8988T (cell line): ENCODE data around the gene ATP12A.
A peak's percentile ranks its signal among the peaks of the same experiment; 100 is the strongest.

ENCODE experiments used
- DNase-seq: peaks from one replicate; pipeline ENCODE4 v3.0.0; 2011

The ATP12A gene

DNA sequence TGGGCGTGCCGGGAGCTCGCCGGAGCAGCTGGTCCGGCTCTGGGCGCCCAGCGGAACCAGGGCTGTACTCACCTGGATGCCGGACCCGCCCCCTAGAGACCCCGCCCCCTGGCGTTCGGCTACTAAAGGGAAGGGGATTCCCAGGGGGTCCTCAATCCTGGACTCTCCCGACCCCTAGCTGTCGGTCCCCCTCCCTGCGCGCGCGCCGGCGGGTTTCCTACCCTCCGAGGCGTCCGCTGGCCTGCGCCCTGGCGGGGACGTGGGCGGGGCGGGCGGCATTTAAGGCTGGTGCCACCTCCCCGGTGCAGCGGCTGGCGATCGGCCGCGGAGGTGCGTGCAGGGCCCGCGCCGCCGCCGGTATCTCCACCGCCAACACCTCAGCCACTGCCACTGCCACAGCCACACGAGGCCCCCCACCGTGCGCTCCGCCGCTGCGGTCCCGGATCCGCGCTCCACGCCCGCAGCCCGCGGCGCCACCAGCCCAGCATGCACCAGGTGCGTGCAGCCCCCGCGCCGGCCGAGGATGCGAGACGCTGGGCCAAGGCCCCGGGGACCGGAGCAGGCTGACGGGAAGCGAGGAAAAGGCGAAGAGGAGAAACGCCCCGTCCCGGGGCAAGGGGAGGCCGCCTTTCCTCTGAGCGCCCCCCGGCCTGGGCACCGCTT, at the start of gene ATP12A:
TSS of gene ATP12A (plus strand) at position 151 of the 663 bp plus-strand sequence. CDS start at position 487, 336 bp downstream.
- peak; percentile 46 for DNase-seq

DNA sequence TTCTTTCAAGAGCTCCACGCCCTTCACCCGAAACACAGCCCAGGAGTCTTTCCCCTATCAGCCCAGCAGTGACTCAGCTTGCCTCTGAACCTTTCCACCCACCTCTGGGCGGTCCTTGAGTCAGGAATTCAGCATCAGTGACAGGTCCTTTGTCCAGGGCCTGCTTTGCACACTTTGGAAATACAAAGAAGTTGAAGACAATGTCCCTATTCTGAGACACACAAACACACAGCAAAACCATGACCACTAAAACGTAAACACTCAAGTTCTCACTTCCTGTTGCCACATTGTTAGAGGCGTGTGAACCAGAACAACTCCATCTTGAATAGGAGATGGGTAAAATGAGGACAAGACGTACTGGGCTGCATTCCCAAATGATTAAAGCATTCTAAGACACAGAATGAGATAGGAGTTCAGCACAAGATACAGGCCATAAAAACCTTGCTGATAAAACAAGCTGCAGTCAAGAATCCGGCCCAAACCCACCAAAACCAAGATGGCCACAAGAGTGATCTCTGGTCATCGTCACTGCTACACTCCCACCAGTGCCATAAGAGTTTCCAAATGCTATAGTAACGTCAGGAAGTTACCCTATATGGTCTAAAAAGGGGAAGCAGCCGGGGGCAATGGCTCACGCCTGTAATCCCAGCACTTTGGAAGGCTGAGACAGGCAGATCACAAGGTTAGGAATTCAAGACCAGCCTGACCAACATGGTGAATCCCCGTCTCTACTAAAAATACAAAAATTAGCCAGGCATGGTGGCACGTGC, 49.2 kb upstream of the ATP12A start:
- no peak for DNase-seq

DNA sequence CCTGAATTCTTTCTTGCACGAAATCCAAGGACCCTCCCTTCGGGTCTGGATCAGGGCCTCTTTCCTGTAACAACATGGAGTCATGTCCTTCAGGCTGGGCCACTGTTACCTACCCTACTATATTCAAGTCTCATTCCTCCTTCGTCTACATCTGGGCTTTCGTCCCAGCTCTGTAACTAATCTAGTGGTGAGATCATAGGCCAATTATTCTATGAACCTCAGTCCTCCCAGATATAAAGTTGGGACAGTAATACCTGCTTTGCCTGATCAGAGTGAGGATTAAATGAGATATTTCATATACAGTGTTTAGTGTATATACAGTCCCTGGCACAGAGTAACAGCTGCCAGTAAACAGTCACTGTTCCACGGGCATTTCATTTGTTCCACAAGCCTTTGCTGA, 48.3 kb upstream of the ATP12A start:
- DNase-seq, result no peak

DNA sequence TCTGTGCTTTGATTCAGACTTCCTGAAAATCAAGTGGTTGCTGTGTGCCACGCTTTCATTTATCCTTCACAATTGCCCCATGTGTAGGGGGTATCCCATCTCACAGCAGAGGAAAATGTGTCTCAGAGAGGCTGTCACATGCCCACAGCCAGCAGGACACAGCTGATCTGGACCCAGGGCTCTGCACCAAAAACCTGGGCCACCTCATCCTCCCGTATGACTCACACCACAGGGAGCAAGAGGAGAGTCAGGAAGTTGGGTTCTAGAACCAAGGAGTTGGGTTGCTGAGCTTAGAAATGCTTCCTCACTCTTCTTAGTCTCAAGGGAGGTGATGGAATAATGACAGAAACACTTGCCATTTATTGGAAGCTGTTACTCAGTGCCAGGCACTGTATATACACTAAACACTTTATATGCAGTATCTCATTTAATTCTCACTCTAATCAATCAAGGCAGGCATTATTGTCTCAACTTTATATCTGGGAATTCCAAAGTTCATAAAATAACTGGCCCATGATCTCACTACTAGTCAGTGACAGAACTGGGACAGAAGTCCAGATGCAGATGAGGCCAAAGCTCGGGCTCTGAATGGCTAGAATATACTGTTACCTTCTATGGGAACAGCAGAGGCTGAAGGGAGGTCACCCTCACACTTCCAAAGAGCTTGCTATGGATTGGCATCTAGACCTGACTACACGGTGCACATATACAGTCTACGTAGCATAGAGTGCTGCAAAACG, 47.7 kb upstream of the ATP12A start:
- DNase-seq, result no peak

DNA sequence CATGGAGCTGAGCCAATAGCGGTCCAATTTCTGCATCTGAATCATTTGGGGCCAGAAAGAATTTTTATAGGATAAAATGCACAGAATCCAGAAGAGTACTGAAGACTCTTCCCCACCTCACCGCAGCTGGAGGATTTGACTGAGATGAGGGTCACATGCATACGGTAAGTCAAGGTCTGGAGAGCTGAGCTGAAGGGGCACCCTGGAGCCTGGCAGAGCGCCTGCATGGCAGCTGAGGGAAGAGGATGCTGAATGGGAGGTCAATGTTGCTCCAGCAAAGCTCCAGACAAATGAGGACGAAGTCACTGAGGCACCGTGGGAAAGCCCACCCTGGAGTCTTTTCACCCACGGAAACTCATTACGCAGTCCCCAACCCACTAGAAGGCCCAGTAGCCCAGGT, 43.4 kb upstream of the ATP12A start:
- DNase-seq, result no peak

DNA sequence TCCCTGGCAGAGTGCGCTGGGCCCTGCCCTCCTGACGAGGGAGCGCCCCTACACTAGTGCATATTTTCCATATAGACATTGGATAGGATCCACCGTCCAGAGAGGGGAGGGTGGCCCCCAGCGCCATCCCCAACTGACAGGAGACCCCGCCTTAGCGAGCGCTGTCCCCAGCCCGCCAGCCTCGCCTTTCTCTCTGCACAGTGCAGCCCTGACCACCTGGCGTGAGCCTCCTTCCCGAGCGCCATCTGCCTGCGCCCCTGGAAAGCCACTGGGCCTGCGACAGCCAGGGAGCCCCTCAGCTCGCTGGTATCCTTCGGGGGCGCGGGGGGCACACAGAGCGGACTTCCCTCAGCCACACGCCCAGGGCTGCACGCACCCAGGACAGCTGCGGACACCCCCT, 42.1 kb upstream of the ATP12A start:
- no peak for DNase-seq

DNA sequence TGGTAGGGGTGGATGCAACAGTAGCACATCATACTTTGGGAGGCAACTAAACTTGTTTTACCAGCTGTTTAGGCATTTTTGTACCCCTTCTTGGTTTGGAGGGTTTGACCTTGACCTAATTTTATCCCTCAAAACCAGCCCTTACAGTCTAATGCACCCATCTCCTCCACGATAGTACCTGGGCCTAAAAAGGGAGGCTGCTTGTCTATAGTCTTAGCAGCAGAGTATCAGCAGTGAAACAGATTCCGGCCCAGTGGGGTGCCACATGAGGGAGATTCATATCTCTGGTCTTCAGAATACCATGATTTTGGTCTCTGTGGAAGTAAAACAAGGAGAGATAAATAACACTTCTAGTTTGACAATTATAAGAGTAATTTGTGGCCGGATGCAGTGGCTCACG, 39.5 kb upstream of the ATP12A start:
- DNase-seq, result no peak

DNA sequence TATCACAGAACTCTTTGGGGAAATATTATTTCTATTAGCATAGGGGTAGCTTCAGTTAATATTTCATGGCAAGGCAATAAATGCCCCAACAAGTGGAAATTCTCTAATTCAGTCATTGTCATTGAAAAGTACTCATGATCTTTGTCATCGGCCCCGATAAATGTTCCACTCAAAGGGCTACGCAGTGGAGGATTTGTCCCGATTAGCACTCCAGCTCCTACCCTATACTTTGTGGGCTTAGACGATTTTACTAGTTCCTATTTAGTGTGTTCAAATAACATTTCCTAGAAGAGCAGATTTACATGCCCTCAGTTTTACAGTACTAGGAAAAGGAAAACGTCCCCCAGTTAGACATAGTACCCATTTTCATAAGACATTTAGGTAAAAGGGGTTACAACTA, 38.0 kb upstream of the ATP12A start:
- no peak for DNase-seq

DNA sequence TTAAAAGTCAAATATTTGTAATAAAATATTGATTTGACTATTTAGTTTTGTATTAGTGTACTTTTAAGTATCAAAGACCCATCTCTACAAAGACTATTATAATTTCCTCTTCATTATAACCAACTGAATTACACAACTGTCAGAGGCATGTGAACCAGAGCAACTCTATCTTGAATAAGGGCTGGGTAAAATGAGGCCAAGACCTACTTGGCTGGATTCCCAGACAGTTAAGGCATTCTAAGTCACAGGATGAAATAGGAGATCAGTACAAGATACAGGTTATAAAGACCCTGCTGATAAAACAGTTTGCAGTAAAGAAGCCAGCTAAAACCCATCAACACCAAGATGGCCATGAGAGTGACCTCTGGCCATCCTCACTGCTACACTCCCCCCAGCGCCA, 36.2 kb upstream of the ATP12A start:
- DNase-seq, result no peak

DNA sequence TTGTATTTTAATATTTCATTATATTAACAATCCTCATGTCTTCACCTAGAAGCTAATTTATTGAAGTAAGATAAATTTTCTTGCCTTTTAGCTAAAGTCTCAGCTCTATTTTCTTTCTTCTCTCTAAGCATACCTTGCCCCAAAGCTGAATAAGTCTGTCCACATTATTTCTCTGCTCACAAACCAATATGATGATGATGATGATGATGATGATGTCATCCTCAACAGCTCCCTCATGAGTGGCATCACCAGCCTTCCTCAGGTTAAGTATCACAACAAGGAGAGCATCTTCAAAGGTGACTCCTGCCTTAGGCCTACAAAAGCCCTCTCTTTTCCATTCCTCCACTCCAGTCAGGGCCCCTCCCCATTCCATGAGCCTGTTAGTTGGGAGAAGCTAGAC, 31.9 kb upstream of the ATP12A start:
- no peak for DNase-seq

DNA sequence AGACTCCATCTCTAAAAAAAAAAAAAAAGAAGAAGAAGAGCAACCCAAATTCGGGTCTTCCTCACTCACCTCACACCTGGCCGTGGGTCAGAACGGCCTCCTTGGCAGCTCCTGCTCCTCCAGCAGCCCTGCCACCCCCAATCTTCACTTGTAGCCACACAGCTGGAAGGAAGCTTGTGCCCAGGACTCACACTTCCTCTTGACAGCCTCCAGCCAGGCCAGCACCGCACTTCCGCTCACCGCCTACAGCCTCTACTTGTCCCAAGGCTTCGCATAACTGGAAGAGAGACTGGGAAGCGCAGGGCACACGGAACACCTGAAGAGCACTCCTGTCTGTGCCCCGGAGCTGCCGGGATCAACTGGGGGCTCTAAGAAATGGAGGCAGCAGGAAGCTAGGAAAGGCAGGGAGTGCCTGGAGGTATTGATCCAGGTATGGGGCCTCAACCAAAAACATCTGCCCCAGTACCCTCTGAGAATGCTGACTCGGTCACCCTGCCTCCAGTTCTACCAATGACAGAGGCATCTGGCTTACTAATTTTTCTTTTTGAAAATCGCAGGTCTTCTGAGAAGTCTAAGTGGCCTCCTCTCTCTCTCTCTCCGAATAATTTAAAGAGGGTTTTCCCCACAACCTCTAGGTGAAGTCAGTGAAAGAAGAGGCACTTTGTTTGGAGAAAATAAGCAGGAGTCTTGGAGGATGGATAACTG, 31.1 kb upstream of the ATP12A start:
- no peak for DNase-seq

DNA sequence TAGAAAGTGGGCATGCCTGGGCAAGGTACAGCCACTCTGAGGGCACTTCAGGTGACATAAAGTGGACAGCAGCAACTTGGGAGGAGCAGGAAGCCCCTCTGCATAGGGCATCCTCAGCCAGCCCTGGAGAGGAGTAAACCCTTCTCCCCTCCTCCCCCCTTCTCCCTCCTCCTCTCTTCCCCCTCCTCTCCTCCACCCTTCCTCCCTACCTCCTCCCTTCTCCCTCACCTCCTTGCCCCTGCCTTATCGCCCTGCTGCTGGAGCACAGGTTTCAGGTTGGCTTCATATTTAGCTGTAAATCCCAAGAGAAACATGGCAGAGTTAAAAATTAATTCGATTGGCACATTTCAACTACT, 30.5 kb upstream of the ATP12A start:
- no peak for DNase-seq

DNA sequence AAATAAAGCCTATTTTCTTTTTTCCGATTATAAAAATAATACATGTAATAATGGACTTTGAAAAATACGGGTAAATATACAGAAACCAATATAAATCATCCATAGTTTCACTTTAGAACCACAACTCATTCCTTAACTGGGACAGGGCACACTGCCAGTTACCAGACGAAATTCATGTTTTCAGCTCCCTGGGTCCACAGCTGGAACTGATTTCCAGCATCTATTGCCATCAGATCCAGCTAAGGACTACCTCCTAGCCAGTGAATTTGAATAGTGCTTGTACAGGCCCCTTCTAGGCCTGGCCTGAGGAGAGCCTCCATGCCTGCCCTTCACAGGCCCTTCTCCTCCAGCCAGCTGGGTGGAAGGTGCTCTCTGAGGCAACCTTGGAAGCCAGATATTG, 30.0 kb upstream of the ATP12A start:
- no peak for DNase-seq

DNA sequence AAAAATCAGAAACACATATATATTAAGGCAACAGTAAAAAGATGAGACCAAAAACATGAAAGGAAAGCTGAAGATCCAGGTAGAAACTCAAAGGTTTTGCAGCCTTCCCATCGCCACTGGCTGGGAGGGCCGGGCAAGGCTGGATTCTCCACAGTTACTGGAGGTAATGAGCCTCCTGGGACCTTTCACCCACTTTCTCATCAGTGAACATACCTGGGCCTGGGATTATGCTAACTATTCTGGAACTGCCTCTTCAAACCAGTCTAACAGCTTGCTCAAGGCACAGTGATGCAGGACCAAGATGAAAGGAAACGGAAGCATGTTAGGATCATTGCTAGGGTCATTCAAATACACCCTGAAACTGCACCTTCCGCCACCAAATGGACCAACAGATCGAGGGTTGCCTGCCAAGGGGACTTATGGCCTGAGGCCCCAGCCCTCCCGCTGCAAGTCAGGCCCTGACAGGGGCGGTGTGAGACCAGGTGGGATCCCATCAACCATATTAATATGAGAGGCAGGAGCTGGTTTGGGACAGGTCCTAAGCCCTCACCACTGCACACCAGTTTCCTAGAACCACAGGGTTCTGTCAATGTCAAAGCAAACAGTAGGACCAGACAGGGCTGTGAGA, 28.4 kb upstream of the ATP12A start:
- no peak for DNase-seq

DNA sequence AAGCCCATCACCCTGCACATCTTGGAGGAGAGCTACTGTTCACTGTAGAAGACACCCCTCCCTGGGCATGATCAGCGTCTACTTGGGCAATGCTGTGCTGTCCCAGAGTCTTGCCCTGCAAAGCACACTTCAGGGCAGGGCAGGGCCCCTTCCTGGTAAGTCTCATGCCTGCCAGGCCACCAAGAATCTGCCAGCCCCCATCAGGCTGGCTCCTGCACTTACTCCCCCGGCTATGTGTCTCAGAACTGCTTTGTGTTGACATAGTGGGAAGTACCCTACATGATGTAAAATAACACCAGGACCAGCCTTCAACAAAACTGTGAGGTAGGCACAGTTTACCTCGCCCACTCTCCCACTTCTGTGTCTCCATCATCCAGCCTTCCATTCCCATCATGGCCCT, 27.8 kb upstream of the ATP12A start:
- DNase-seq, result no peak

DNA sequence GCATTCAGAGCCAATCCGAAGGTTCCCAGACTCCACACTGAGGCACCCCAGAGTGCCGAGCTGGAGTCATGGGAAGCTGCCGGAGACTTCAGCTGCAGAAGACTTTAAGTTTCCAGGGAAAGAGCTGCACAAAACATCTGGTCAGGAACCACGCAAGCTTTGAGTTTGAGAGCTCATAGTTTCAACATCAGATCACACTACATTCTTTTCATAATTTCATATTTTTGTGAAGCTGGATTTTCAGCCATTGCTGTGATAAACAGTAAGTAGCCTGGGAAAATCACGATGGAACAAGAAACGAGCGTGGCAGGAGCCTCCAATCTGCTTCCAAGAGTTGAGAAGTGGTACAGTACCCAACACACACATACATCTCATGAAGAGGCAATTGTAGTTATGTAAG, 25.5 kb upstream of the ATP12A start:
- no peak for DNase-seq

DNA sequence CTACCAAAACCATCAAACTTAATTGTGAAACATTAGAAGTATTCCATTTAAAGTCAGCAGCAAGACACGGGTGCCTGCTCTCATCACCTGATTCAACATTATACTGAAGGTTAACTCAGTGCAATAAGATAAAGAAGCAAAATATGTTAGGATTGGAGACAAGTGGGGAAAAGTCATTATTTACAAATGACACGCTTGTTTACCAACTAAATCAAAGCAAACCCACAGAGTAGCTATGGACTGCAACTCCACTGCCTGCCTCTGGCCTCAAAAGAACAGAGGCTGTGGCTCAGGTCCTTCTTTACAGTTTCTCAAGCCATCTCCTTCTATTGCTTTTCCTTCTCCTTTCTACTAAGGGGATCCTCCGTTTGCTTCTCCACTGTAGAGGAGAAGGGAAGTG, 21.0 kb upstream of the ATP12A start:
- DNase-seq, result no peak

DNA sequence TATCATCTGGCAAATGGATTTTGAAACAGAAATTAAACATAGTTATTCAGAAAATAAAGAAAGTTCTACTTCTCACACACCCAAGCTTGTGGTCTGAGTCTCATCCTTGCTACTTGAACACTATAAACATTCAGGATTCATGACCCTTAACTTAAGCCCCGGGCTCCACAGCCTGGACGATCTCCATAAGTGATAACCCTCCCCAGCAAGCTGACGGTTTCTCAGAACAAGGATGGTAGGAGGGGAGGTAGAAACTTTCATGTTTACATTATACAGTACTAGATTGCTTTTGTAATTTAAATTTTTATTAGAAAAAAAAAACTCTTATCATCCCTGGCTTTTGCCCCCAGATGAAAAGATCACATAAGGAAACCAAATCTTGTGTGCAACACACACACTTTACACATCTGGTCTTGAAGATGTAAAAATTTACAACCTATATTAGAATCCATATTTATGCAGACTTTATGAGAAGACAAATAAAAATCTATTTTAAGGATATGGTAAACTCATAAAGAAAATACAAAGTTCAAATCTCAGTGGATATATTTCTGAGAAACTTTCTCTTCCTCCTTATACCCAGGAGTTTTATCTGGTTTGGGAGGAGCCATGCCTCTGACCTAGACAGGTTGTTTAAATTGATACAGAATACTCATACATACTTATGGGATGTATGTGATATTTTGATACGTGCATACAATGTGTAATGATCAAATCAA, 20.0 kb upstream of the ATP12A start:
- no peak for DNase-seq

DNA sequence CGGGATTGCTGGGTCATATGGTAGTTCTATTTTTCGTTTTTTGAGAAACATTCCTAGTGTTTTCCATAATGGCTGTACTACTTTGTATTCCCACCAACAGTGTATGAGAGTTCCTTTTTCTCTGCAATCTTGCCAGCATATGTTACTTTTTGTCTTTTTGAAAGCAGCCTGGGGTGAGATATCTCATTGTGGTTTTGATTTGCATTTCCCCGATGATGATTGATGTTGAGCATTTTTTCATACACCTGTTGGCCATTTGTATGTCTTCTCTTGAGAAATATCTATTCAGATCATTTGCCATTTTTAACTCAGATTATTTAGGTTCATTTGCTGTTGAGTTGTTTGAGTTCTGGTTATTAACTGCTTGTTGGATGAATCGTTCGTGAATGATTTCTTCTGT, 18.5 kb upstream of the ATP12A start:
- no peak for DNase-seq

DNA sequence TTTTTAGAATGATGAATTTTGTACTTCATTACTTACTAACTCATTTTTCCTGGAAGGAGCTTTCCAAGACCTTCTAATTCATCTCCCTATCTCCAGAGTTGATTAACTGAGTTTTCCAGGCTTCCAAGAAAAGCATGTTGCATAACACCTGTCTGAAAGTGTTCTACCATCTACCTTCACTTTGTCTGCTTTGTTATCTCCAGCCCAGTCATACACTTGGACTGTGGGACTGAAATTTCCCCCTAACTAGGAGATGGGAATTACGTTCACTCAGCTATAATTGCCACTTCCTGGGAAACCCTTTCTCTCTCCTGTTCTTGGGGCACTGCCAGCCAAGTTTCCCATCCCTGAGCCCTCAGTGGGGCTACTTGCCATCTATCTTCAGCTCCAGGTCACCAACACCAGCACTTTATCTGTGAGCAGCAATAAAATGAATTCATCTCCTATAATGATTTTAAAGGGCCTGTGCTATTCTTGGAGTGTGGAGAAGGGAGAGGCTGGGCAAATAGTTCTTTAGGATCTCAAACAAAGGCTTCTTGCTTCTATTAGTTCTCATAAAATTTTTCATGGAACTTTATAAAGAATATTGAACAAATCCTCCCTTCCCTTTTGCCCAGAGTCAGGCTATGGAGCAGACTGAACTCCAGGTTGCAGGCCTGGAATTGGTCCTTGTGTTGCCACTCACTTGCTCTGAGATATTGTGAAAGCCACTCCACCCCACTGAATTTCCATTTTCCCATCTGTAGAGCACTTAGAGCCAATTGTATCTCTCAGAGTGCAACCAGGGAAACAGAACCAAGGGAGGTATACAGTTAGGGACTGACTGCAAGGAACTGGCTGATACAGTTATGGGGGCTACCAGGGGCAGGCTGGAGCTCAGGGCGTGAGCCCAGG, 17.8 kb upstream of the ATP12A start:
- no peak for DNase-seq

DNA sequence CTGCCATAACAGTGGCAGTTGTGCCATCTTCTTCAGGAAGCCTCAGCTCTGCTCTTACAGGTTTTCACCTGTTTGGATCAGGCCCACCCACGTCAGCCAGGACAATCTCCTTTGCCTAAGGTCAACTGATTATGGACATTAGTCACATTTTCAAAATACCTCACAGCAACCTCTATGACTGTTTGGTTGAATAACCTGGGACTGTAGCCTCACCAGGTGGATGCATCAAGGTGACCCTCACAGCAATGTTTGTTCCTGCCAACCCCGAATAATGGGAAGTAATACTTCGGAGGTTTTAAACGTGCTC, 17.2 kb upstream of the ATP12A start:
- DNase-seq, result no peak

DNA sequence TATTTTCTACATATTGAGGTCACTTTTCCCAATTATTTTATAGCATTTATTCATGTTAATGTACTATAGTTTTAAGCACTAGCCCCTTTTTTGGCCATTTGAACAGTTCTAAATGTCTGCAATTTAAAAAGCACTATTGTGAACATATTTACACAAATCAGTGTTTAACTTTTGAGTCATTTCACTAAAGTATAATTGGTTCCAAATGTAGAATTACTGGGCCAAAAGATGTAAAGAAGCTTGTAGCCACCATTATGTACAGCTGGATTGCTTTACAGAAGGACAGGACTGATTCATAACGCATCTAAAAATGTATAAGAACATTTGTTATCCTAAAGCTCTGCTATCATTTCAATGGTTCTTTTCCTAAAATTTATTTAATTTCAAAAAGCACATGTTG, 16.6 kb upstream of the ATP12A start:
- DNase-seq, result no peak
